IPS-18a (cell line): ENCODE data around the gene GRM7.
A peak's percentile ranks its signal among the peaks of the same experiment; 100 is the strongest.

Experiments
- H3K27ac ChIP-seq: one replicate; pipeline ENCODE4 v1.5.1; 2013; ENCODE audit warnings: low read length
- H3K27me3 ChIP-seq: one replicate; pipeline ENCODE4 v1.6.1; 2013; ENCODE audit warnings: mild to moderate bottlenecking, low read length; ENCODE audit not compliant: control insufficient read depth, insufficient read depth
- H3K36me3 ChIP-seq: one replicate; pipeline ENCODE4 v1.6.1; 2013; ENCODE audit warnings: low read depth, low read length; ENCODE audit not compliant: control insufficient read depth
- H3K4me1 ChIP-seq: one replicate; pipeline ENCODE4 v1.6.1; 2013; ENCODE audit warnings: low read depth, low read length; ENCODE audit not compliant: control insufficient read depth
- H3K4me3 ChIP-seq: one replicate; pipeline ENCODE4 v1.5.1; 2013; ENCODE audit warnings: low read length
- H3K9ac ChIP-seq: one replicate; pipeline ENCODE4 v1.6.1; 2013; ENCODE audit warnings: mild to moderate bottlenecking, low read length, moderate library complexity
- H3K9me3 ChIP-seq: one replicate; pipeline ENCODE4 v1.6.1; 2013; ENCODE audit warnings: low read depth, low read length; ENCODE audit not compliant: control insufficient read depth

The GRM7 gene

GRCh38 chr3:7759630-7760029 lies 898.7 kb downstream of the GRM7 start:
- Histone ChIP-seq H3K36me3 (no peaks in the 10 kb centered on the region), H3K4me1 (no peaks in the 10 kb centered on the region), H3K9ac (no peak overlapping the region), H3K27ac (no peak overlapping the region), H3K4me3 (no peak overlapping the region), H3K27me3 (no peaks in the 10 kb centered on the region), H3K9me3 (no peaks in the 10 kb centered on the region)

GRCh38 chr3:7760718-7761117 lies 899.8 kb downstream of the GRM7 start:
- Histone ChIP-seq H3K27me3 (no peaks in the 10 kb centered on the region), H3K9ac (no peak overlapping the region), H3K36me3 (no peaks in the 10 kb centered on the region), H3K27ac (no peak overlapping the region), H3K4me3 (no peak overlapping the region), H3K4me1 (no peaks in the 10 kb centered on the region), H3K9me3 (no peaks in the 10 kb centered on the region)

- Histone ChIP-seq H3K4me1 (no peaks in the 10 kb centered on the region), H3K9me3 (no peaks in the 10 kb centered on the region), H3K27ac (no peak overlapping the region), H3K4me3 (no peak overlapping the region), H3K27me3 (no peaks in the 10 kb centered on the region), H3K36me3 (no peaks in the 10 kb centered on the region), H3K9ac (no peak overlapping the region)
Measured at GRCh38 chr3:7764115-7764514, 903.2 kb downstream of the GRM7 start.

- H3K9ac ChIP-seq = no peak overlapping the region
- H3K27ac ChIP-seq = no peak overlapping the region
- no peak overlapping the region for H3K4me3 ChIP-seq
- no peaks in the 10 kb centered on the region for H3K27me3 ChIP-seq
- no peaks in the 10 kb centered on the region for H3K4me1 ChIP-seq
- no peaks in the 10 kb centered on the region for H3K9me3 ChIP-seq
- H3K36me3 ChIP-seq = no peaks in the 10 kb centered on the region
Measured at GRCh38 chr3:7766530-7766929, 905.6 kb downstream of the GRM7 start.

GRCh38 chr3:7779331-7779730 lies 918.4 kb downstream of the GRM7 start:
- no peaks in the 10 kb centered on the region for H3K4me1 ChIP-seq
- H3K9me3 ChIP-seq = no peaks in the 10 kb centered on the region
- H3K4me3 ChIP-seq = no peak overlapping the region

GRCh38 chr3:7781395-7781794 lies 920.5 kb downstream of the GRM7 start:
- H3K4me1 ChIP-seq = no peaks in the 10 kb centered on the region
- no peak overlapping the region for H3K27ac ChIP-seq
- H3K4me3 ChIP-seq = no peak overlapping the region
- no peak overlapping the region for H3K9ac ChIP-seq
- H3K9me3 ChIP-seq = no peaks in the 10 kb centered on the region
- H3K36me3 ChIP-seq = no peaks in the 10 kb centered on the region
- no peaks in the 10 kb centered on the region for H3K27me3 ChIP-seq

More at GRCh38 chr3:7779331-7779730, 918.4 kb downstream of the GRM7 start:
- Histone ChIP-seq H3K9ac (no peak overlapping the region), H3K27me3 (no peaks in the 10 kb centered on the region), H3K27ac (no peak overlapping the region), H3K36me3 (no peaks in the 10 kb centered on the region)

- H3K36me3 ChIP-seq = no peaks in the 10 kb centered on the region
- H3K27me3 ChIP-seq = no peaks in the 10 kb centered on the region
- H3K9me3 ChIP-seq = peaks cover 4% of the 10 kb centered on the region
- no peak overlapping the region for H3K9ac ChIP-seq
- peak overlapping the region; percentile 8 for H3K27ac ChIP-seq
- H3K4me1 ChIP-seq = peaks cover 36% of the 10 kb centered on the region
- peak overlapping the region; percentile 2 for H3K4me3 ChIP-seq
Measured at GRCh38 chr3:7787871-7788828, 927.2 kb downstream of the GRM7 start.

- H3K9me3 ChIP-seq = peaks cover 4% of the 10 kb centered on the region
- peaks cover 36% of the 10 kb centered on the region for H3K4me1 ChIP-seq
- no peak overlapping the region for H3K27ac ChIP-seq
- peak overlapping the region; percentile 2 for H3K4me3 ChIP-seq
- no peak overlapping the region for H3K9ac ChIP-seq
- H3K27me3 ChIP-seq = no peaks in the 10 kb centered on the region
- H3K36me3 ChIP-seq = no peaks in the 10 kb centered on the region
Measured at GRCh38 chr3:7788881-7789280, 928.0 kb downstream of the GRM7 start.

GRCh38 chr3:7789324-7789723 lies 928.4 kb downstream of the GRM7 start:
- H3K36me3 ChIP-seq = no peaks in the 10 kb centered on the region
- no peak overlapping the region for H3K27ac ChIP-seq
- no peaks in the 10 kb centered on the region for H3K27me3 ChIP-seq
- H3K4me1 ChIP-seq = peaks cover 36% of the 10 kb centered on the region
- peak overlapping the region; percentile 2 for H3K4me3 ChIP-seq
- peaks cover 4% of the 10 kb centered on the region for H3K9me3 ChIP-seq
- H3K9ac ChIP-seq = no peak overlapping the region

GRCh38 chr3:7790141-7790540 lies 929.2 kb downstream of the GRM7 start:
- H3K27ac ChIP-seq = no peak overlapping the region
- no peak overlapping the region for H3K9ac ChIP-seq
- H3K4me3 ChIP-seq = no peak overlapping the region
- no peaks in the 10 kb centered on the region for H3K27me3 ChIP-seq
- peaks cover 36% of the 10 kb centered on the region for H3K4me1 ChIP-seq
- peaks cover 4% of the 10 kb centered on the region for H3K9me3 ChIP-seq
- H3K36me3 ChIP-seq = no peaks in the 10 kb centered on the region
